HG02798 (cell line): ENCODE data around the gene PCBP3.
"Not testable (repeated sequence)": the region's sequence is repeated elsewhere in the genome, so short reads cannot be mapped to it uniquely, and the experiment has no call there.

ENCODE experiments used
- ATAC-seq: cut with Tn5 transposase; IDR thresholded peaks from one replicate; pipeline ENCODE4 v1.9.1; 2021; ENCODE audit warnings: mild to moderate bottlenecking; ENCODE audit not compliant: unreplicated experiment, poor library complexity

Gene PCBP3

GRCh38 chr21:45719177-45719802 is 75.8 kb downstream of the PCBP3 start:
- ATAC-seq, result no peak

GRCh38 chr21:45720204-45720603 is 76.7 kb downstream of the PCBP3 start:
- ATAC-seq, result not testable (repeated sequence)

GRCh38 chr21:45721671-45722070 is 78.1 kb downstream of the PCBP3 start:
- no peak for ATAC-seq

GRCh38 chr21:45723049-45723958 is 79.8 kb downstream of the PCBP3 start:
- ATAC-seq, result no peak

- no peak for ATAC-seq
Measured at GRCh38 chr21:45724345-45724961, 80.9 kb downstream of the PCBP3 start.

- ATAC-seq, result no peak
Measured at GRCh38 chr21:45724994-45725843, 81.7 kb downstream of the PCBP3 start.

- no peak for ATAC-seq
Measured at GRCh38 chr21:45725844-45726200, 82.3 kb downstream of the PCBP3 start.

GRCh38 chr21:45726438-45726837 is 82.9 kb downstream of the PCBP3 start:
- ATAC-seq, result no peak

- no peak for ATAC-seq
Measured at GRCh38 chr21:45727390-45727789, 83.9 kb downstream of the PCBP3 start.

GRCh38 chr21:45735259-45736000 is 91.9 kb downstream of the PCBP3 start:
- no peak for ATAC-seq

- ATAC-seq, result no peak
Measured at GRCh38 chr21:45736042-45736689, 92.6 kb downstream of the PCBP3 start.

- ATAC-seq, result no peak
Measured at GRCh38 chr21:45736690-45737484, 93.4 kb downstream of the PCBP3 start.

- ATAC-seq, result no peak
Measured at GRCh38 chr21:45737485-45738166, 94.1 kb downstream of the PCBP3 start.

GRCh38 chr21:45739218-45740087 is 95.9 kb downstream of the PCBP3 start:
- ATAC-seq, result no peak

GRCh38 chr21:45740088-45740440 is 96.5 kb downstream of the PCBP3 start:
- ATAC-seq, result no peak

- ATAC-seq, result no peak
Measured at GRCh38 chr21:45740491-45741357, 97.2 kb downstream of the PCBP3 start.
